GM12864 (cell line): ENCODE data around the gene MAGI2.
"Not testable (repeated sequence)": the region's sequence is repeated elsewhere in the genome, so short reads cannot be mapped to it uniquely, and the experiment has no call there.

Experiments
- DNase-seq: peaks from one replicate; pipeline ENCODE4 v3.0.0-alpha.2; 2011; ENCODE audit warnings: low read depth
- H3K4me3 ChIP-seq: 2 replicates; pipeline ENCODE4 v1.5.1; 2011; ENCODE audit warnings: mild to moderate bottlenecking, low read depth, low read length, control low read depth
- CTCF ChIP-seq: IDR thresholded peaks from 2 replicates; pipeline ENCODE4 v1.5.1; 2011; ENCODE audit warnings: low read depth, mild to moderate bottlenecking, moderate library complexity, low read length, control low read depth, inconsistent platforms; ENCODE audit errors: missing control alignments

Gene MAGI2

GRCh38 chr7:78260826-78261225 lies 1192.6 kb downstream of the MAGI2 start:
- TF ChIP-seq CTCF = no peak
- no peak for DNase-seq

GRCh38 chr7:78254726-78255055 lies 1198.8 kb downstream of the MAGI2 start:
- no peak for DNase-seq
- no peak for TF ChIP-seq CTCF
- H3K4me3 ChIP-seq = no peak overlapping the region

More at GRCh38 chr7:78260826-78261225, 1192.6 kb downstream of the MAGI2 start:
- no peak overlapping the region for H3K4me3 ChIP-seq

GRCh38 chr7:78253850-78254725 lies 1199.4 kb downstream of the MAGI2 start:
- no peak overlapping the region for H3K4me3 ChIP-seq
- DNase-seq = no peak
- TF ChIP-seq CTCF = no peak

GRCh38 chr7:78248867-78249266 lies 1204.6 kb downstream of the MAGI2 start:
- TF ChIP-seq CTCF = no peak
- H3K4me3 ChIP-seq = no peak overlapping the region
- DNase-seq = no peak

- no peak for DNase-seq
- H3K4me3 ChIP-seq = no peak overlapping the region
- no peak for TF ChIP-seq CTCF
Observed at GRCh38 chr7:78247910-78248689, 1205.4 kb downstream of the MAGI2 start.

GRCh38 chr7:78240179-78240578 lies 1213.3 kb downstream of the MAGI2 start:
- DNase-seq = not testable (repeated sequence)

GRCh38 chr7:78234634-78235033 lies 1218.8 kb downstream of the MAGI2 start:
- no peak overlapping the region for H3K4me3 ChIP-seq
- TF ChIP-seq CTCF = no peak
- no peak for DNase-seq

More at GRCh38 chr7:78240179-78240578, 1213.3 kb downstream of the MAGI2 start:
- not testable (repeated sequence) for H3K4me3 ChIP-seq
